ENCODE results near the gene UBE2M.
"Not testable (repeated sequence)": the region's sequence is repeated elsewhere in the genome, so short reads cannot be mapped to it uniquely, and the experiment has no call there.

Gene UBE2M

DNA sequence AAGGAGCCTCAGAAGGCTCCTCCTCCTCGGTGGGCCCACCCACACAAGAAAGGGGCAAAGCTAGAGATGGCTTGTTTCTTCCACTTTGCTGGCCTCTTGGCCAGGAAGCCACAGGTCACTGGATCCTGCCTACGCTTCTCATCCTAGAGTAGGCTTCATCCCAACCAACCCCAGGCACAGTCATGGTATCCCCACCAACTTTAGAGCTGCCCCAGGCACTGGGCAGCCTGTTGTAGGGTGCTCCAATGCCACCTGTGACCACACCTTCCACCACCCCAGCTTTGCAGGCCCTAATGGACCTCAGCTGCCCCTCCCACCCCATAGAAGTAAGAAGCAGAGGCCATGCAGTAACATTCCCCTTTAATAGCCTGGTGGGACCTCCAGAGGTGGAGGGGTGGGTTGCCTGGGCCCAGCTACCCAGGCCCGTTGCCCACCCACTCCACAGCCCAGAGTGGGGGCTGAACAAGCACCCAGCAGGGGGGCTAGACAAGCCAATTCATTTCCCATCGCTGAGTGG lies 3.0 kb downstream of the UBE2M start:
- DNase-seq (ENCODE audit: low spot score): no peak

DNA sequence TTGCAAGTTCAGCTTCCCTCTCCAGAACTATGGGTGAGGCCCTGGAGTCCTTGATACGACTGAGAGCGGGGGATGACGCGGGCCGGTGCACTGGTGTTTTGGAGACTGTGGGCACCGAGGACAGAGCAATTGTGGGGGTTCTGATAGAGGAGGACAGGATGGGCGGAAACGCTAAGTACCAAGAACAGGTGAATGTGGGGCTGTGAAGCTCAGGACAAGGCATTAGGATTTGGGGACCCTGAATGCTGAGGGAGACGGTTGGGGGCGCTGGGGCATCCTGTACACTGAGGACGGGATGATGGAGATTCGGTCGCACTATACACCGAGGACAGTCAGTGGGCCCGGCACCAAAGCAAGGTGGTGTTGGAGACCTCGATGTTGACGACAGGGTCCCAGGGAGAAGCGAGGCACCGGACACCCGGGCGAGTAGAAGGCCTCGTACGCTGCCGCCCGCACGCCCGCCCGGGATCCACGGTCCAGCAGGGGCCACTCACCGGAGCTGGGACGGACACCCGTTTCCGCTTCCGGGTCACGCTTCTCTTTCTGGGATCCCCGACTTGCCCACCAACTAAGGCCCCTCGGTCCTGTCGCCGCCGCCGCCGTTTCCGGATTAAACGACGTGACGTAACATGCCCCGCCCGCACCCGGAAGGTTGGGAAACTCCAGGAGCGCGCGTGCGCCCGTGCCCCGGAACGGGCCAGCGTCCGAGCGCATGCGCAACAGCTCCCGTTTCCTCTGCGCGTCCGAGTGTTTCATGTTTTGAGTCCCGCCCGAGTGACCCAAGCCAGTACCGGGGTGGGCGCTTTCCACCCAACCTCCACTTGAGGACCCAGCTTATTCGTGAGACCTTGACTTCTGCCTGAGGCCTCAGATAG lies 3.7 kb downstream of the UBE2M start, which contains the start of gene CHMP2A:
CHMP2A (minus strand) TSS at position 612 of the 875 bp plus-strand sequence. CDS start 893 bp downstream, outside the sequence.
- DNase-seq (ENCODE audit: low spot score): peak; percentile 89

DNA sequence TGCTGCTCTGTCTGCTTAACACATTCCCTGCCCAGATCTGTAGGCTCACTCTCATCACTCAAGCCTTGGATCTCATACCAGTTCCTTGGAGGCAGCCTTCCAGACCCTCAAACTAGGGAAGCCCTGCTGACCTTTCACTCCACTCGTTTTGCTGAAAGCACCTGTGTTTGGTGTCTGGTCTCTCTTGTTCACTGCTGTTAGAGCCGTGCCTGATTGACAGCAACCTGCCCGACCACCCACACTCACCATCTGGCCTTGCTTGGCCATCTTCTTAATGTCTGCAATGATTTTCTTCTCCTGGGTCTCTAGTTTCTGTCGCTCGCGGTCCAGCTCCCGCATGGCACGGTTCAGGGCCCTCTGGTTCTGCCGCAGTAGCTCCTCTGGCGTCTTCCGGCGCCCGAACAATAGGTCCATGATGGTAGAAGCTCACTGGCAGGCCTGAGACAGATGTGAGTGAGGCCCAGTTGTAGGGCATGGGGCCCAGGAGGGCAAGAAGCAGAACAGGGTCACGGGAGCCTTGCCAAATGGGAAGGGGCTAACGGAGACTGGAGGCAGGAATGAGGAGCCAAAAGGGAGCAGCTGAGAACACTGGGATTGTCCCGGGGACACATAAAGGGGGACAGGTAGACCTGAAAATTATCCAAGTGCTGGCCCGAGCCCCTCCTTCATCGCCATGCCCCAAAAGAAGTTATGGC lies 4.5 kb downstream of the UBE2M start:
- no peak for DNase-seq (ENCODE audit: low spot score)

DNA sequence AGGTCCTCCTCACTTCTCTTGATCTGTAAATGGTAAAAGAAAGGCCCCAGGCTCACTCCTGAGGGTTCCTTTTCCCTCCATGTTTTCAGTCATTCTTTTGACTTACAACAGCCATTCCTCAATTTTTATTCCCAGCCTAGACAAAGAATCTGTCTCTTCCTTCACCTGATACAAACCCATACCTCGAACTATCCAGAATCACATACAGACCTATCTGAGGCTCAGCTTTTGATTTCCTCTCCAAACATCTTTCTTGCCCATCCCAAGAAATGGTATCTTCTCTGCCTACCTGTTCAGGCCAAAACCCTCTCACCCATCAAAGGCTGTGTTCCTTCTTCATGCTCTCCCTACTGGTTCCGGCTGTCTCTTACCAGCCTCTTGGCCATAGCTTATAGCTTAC lies 5.8 kb downstream of the UBE2M start:
- no peak for DNase-seq (ENCODE audit: low spot score)

DNA sequence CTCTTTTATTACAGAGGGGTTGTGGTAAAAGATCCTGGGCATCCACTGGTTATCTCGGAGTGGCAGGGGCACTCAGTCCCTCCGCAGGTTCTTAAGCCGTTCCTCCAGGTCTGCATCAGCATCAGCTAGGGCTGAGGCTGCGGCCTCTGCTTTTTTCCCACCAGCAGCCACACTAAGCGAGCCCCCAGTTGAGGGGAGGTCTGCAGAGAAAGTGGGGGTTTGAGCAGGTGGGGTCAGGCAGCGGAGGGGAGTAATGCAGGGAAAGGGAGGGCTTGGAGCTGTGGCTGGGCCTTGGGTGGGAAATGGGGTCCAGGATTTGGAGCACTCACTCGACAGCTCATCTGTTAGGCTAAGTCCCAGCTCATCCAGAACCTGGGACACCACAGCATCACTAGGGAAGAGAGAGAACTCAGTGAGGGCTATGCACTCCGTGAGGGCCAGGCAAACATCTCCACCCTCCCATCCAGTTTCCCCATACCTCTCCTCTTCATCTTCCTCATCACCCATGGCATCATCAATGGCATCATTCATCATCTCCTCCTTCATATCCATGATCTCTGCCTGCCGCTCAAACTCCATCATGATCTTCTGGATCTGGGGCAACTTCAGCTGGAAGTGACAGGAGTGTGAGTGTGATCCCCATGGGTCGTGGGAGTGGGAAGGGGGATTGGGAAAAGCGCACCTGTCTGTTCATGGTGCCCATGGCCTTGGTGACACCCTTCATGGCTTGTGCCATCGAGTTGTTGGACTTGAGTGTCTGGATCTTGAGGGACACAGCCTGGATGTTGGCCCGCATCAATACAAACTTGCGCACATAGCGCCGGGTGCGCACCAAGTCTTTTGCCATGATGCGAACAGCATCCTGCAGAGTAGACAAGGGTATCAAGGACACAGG lies 6.6 kb downstream of the UBE2M start:
- no peak for DNase-seq (ENCODE audit: low spot score)

DNA sequence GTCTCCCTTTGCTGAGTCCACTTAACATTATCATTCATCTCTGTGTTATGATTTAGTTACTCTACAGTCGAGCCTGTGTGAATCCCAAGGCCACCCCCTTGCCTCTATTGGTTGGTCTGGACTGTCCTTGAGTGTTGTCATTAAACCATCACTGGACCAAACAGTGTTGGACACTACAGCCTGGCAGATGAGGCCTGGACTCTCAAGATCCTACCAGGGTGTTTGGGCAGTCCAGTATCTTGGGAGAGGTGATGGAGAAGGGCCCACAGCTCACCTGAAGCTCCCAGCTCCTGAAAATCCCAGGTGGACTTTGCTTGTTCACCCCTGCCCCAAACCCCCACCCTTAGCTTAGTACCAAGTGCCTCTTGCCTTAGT lies 7.3 kb downstream of the UBE2M start:
- no peak for DNase-seq (ENCODE audit: low spot score)

DNA sequence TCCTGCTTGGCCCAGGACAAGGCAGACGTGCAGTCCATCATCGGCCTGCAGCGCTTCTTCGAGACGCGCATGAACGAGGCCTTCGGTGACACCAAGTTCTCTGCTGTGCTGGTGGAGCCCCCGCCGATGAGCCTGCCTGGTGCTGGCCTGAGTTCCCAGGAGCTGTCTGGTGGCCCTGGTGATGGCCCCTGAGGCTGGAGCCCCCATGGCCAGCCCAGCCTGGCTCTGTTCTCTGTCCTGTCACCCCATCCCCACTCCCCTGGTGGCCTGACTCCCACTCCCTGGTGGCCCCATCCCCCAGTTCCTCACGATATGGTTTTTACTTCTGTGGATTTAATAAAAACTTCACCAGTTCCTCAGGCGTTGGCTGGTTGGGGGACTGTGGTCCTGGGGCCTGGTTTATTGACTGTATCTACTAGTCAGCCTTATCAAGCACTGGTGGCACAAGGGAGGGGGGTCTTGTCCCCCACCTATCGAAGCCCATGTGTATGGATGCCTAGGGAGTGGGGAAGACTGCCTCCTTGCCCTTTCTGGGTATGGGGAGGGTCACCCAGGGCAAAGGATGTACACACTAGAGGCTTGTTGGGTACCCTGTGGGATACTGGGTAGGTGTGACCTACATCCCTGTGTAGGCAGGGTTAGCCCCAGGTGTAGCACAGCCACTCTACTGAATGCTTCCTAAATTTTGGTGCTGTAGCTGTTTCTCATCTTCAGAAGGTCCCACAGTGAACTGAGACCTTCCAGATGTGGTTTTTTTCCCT lies 7.9 kb downstream of the UBE2M start:
- no peak for DNase-seq (ENCODE audit: low spot score)

DNA sequence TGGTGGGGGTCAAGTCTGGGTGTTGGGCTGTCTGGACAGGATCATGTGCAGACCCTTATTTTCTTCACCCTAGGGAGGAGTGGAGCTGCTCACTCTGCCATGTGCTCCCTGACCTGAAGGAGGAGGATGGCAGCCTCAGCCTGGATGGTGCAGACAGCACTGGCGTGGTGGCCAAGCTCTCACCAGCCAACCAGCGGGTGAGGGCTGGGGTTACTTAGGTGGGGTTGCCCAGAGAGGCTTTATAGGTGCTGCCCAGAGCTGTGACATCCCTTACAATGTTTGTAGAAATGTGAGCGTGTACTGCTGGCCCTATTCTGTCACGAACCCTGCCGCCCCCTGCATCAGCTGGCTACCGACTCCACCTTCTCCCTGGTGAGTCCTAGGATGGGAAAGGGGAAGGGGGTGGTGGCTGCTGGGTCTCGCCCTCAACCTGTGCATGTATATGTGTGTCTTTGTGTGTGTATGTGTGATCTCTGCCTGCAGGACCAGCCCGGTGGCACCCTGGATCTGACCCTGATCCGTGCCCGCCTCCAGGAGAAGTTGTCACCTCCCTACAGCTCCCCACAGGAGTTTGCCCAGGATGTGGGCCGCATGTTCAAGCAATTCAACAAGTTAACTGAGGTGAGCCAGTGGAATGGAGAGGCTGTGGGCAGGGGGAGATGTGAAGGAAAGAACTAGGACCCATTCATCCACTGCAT lies 8.6 kb downstream of the UBE2M start:
- no peak for DNase-seq (ENCODE audit: low spot score)

DNA sequence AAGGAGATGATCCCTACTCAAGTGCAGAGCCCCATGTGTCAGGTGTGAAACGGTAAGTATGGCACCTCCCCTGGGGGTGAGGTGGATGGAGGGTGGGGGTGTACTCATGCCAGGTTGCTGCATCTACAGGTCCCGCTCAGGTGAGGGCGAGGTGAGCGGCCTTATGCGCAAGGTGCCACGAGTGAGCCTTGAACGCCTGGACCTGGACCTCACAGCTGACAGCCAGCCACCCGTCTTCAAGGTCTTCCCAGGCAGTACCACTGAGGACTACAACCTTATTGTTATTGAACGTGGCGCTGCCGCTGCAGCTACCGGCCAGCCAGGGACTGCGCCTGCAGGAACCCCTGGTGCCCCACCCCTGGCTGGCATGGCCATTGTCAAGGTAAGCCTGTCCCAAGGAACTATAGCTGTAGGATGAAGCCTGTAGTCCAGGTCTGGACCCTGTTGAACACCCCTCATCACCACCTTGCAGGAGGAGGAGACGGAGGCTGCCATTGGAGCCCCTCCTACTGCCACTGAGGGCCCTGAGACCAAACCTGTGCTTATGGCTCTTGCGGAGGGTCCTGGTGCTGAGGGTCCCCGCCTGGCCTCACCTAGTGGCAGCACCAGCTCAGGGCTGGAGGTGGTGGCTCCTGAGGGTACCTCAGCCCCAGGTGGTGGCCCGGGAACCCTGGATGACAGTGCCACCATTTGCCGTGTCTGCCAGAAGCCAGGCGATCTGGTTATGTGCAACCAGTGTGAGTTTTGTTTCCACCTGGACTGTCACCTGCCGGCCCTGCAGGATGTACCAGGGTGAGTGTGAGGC lies 9.3 kb downstream of the UBE2M start:
- no peak for DNase-seq (ENCODE audit: low spot score)

DNA sequence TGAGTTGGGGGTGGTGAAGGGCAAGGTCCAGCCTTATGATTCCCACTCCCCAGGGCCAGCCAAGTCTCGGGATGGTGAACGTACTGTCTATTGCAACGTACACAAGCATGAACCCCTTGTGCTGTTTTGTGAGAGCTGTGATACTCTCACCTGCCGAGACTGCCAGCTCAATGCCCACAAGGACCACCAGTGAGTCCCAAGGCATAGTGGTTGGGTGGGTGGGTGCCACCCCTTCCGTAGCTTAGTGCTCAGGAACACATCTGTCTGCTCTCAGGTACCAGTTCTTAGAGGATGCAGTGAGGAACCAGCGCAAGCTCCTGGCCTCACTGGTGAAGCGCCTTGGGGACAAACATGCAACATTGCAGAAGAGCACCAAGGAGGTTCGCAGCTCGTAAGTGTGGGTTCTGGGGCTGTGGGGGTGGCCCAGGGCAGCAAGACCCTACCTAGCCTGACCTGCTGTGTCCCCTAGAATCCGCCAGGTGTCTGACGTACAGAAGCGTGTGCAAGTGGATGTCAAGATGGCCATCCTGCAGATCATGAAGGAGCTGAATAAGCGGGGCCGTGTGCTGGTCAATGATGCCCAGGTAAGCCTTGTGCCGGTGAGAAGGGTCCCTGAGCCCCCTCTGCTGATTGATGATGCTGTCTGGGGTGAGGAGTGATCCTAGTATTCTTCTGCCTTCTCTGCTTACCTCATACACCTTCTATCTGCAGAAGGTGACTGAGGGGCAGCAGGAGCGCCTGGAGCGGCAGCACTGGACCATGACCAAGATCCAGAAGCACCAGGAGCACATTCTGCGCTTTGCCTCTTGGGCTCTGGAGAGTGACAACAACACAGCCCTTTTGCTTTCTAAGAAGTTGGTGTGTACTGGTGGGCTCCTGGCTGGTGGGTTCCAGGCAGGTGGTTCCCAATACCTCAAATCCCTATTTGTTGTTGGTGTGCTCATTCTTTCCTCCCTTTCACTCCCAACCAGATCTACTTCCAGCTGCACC lies 10.8 kb downstream of the UBE2M start:
- DNase-seq (ENCODE audit: low spot score): no peak

DNA sequence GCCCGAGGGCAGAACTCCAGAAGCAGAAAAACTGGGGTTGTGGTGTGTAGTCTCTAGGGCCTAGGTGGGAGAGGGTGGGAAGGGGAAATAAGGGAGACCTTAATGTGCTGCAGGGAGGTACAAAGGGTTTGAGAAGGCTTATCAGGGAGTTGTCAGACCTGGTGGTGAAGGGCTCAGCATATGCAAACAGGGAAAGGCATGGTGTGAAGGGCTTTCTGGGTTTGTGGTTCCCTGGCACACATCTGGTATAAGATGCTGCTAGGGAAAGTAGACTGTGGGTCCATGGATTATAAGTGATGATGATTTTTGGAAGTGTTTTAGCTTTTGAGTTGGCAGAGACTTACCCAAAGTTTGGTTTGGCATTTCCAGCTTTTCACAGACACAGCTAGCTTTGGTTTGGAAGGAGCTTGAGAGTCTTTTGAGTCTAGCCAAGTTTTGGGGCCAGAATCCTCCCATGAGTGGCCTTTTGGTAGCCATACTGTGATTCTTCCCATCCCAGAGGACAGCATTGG lies 12.3 kb downstream of the UBE2M start:
- DNase-seq (ENCODE audit: low spot score): no peak

DNA sequence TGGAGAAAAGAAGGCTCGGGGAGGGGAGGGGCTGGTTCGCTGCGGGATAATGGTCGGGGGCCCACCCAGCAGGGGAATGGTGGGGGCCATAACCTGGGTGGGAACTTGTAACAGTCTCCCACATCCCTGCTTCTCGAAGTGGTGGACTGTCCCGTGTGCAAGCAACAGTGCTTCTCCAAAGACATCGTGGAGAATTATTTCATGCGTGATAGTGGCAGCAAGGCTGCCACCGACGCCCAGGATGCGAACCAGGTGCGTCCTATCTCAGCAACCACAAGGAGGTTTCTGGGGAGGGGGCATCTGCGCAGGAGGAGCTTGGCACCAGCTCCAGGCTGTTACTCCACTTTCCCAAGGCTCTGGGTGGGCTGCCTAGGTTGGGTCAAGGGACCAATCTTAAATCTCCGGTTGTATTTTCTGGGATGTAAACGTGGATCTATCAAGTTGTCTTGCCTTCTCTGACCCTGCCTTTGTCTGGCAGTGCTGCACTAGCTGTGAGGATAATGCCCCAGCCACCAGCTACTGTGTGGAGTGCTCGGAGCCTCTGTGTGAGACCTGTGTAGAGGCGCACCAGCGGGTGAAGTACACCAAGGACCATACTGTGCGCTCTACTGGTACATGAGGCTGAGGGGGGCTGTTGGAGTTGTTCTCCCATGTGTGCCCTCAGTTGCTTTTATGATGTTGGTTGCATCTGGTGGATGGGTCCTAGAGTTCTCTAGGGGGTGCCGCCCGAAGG lies 13.0 kb downstream of the UBE2M start:
- no peak for DNase-seq (ENCODE audit: low spot score)

DNA sequence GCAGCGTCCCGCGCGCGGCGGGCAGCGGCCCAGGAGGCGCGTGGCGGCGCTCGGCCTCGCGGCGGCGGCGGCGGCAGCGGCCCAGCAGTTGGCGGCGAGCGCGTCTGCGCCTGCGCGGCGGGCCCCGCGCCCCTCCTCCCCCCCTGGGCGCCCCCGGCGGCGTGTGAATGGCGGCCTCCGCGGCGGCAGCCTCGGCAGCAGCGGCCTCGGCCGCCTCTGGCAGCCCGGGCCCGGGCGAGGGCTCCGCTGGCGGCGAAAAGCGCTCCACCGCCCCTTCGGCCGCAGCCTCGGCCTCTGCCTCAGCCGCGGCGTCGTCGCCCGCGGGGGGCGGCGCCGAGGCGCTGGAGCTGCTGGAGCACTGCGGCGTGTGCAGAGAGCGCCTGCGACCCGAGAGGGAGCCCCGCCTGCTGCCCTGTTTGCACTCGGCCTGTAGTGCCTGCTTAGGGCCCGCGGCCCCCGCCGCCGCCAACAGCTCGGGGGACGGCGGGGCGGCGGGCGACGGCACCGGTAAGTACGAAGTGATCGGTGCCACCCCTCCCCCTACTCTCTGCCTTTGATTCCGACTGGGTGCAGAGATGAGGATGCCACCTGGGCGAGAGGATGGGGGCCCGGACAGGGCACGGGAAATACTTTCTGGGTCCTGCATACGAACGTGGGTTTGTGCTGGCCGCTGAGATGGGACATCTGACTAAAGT lies 13.7 kb downstream of the UBE2M start:
- DNase-seq (ENCODE audit: low spot score): peak; percentile 68

DNA sequence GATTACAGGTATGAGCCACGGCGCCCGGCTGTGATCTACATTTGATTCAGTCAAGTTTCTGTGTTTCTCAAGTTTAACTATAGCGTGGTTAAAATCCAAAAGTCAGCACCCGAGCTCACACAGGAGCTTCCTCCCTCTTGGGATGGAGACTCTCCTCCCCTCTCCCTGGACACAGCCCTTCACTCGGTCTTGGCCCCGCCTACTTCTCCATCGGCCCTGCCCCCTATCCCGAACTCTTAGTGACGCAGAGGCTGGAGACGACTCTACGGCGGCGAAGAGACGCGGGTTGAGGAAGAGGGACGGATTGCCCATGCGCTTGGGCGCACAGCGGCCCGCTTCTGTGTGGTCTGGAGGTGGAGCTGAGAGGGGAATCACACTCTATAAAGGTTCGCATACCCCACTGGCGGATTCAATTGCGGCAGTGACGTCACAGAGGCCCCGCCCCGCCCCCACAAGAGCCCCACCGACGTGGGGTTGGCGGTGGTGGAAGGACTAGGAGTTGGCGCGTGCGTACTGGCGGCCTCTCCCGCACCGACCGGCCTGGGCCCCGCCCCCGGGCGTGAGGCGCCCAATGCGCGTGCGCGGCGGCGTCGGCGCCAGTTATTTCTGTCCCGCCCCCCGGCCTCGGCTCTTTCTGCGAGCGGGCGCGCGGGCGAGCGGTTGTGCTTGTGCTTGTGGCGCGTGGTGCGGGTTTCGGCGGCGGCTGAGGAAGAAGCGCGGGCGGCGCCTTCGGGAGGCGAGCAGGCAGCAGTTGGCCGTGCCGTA lies 14.4 kb downstream of the UBE2M start, which contains the start of gene TRIM28:
TRIM28 (plus strand) TSS at position 239 of the 765 bp plus-strand sequence. CDS start 694 bp downstream, outside the sequence.
- DNase-seq (ENCODE audit: low spot score): peak; percentile 98

DNA sequence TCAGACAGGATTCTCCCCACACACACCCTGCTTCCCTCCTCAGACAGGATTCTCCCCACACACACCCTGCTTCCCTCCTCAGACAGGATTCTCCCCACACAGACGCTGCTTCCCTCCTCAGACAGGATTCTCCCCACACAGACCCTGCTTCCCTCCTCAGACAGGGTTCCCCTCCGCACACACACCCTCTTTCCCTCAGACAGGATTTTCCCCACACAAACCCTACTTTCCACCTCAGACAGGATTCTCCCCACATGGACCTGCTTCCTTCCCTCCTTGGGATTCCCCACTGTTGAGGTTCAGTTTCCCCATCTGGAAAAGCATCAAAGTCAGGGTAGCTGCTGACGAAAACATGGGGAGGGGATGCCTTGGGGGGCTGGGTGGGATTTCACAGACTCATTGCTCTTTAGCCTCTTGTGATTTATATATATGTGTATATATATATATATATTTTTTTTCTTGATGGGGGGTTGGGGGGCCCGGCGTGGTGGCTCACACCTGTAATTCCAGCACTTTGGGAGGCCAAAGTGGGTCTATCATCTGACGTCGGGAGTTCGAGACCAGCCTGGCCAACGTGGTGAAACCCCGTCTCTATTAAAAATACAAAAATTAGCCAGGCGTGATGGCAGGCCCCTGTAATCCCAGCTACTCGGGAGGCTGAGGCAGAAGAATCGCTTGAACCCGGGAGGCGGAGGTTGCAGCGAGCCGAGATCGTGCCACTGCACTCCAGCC lies 15.6 kb downstream of the UBE2M start:
- DNase-seq (ENCODE audit: low spot score): not testable (repeated sequence)
